Measurements from ENCODE around the gene PCGF5. TPM values are rescaled to one million over a fixed set of nuclear protein-coding genes. Genes with fewer than 3 reads are reported as not detected.

PCGF5 gene
- total and polyA plus RNA-seq, 12 donors = 22.6 to 145 (median 72.9) TPM

DNA sequence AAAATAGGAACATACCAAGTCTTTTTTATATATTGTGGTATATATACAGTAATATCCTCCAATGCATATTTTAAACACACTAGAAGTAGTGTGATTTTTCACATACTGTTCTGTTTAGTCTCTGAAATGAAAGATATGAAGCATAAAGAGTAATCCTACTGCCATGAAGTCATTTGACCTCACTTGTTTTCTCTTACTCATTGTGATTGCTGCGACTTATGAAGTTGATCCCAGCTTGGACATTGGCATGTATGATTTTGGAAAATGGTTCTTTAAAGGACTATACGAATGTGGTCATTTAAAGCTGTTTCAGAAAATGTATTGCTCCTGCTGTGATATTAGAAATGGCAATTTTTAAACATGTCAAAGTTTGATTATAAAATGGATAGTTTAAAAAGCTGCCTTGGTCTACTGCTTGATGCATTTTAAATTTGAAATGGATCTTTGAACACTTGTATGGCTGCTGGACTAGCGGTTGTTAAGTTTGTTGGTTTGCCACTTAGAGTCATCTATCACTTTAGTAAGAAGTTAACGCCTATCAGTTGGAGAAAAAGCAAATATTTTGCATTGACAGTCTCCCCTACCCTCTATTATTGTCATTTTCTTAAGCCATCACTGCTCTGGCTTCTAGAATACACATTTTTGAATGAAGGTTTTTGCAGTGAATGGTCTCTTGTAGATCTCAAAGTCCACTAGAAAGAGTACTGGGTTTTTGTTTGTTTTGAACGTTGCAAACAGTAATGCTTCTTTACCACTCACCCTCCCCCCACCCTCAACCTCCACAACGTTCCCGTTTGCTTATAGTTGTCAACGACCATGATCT is 881 bp upstream of the PCGF5 start:
- intact Hi-C loops (cut with DNase I) = loop anchor here in 1 of 2 donors (10.0 kb wide), 1 partner anchor 55 kb away; no protein-coding TSS in a partner anchor
- H3K4me3 ChIP-seq = peak overlapping the region in 1 of 4 donors; percentile 82
- TF ChIP-seq POLR2A (IDR thresholded peaks at IDR 0.05) = no peak
- TF ChIP-seq, protein P1, sequence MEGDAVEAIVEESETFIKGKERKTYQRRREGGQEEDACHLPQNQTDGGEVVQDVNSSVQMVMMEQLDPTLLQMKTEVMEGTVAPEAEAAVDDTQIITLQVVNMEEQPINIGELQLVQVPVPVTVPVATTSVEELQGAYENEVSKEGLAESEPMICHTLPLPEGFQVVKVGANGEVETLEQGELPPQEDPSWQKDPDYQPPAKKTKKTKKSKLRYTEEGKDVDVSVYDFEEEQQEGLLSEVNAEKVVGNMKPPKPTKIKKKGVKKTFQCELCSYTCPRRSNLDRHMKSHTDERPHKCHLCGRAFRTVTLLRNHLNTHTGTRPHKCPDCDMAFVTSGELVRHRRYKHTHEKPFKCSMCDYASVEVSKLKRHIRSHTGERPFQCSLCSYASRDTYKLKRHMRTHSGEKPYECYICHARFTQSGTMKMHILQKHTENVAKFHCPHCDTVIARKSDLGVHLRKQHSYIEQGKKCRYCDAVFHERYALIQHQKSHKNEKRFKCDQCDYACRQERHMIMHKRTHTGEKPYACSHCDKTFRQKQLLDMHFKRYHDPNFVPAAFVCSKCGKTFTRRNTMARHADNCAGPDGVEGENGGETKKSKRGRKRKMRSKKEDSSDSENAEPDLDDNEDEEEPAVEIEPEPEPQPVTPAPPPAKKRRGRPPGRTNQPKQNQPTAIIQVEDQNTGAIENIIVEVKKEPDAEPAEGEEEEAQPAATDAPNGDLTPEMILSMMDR (IDR thresholded peaks at IDR 0.05) = no peak
- no peak for DNase-seq
- H3K9me3 ChIP-seq (replicated peaks in 1 of 3) = no peaks in the 10 kb centered on the region
- H3K27ac ChIP-seq = peak overlapping the region in 3 of 5 donors; percentile 95 to 99 (median 98)
- no peaks in the 10 kb centered on the region for H3K27me3 ChIP-seq
- 35 to 37% (median 36%) methylated on average over 8 of the region's 8 CpGs for WGBS, 4 donors
- H3K36me3 ChIP-seq (replicated peaks in 1 of 2) = no peaks in the 10 kb centered on the region
- peaks cover 14 to 57% of the 10 kb centered on the region in 2 donors for H3K4me1 ChIP-seq (replicated peaks in 1 of 2)

DNA sequence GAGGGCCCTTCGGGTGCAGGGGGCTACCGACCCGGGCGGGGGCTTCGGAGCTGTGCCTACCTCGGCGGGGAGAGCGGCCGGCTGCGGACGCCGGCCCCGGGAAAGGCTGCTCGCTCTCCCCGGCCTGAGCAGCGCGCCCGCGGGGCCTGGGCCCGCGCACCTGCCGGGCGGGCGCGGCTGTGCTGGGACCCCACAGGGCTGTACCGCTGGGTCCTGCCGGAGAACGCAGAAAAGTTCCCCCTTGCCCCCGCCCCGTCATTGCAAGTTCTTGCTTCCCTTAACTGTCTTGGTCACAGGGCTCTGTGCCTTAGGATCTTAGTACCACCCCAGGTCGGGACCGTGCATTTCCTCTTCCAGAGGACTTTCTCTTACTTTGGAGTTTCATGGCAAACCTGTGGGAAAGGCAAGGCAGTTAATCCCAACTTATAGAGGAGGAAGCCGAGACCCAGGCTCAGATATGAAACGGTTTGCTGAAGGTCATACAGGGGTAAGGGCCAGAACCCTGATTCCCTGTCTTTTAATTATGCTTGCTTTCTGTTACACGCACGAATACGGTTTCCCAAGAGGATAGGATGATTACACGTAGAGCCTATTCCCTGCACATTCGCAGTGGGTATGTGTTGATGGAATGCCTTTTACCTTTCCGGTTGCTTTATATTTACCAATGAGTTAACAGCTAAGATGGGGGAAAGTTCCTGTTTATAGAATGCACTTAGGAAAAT is 652 bp downstream of the PCGF5 start:
- H3K27me3 ChIP-seq = no peaks in the 10 kb centered on the region
- no peaks in the 10 kb centered on the region for H3K36me3 ChIP-seq (replicated peaks in 1 of 2)
- peak in 6 of 7 donors; percentile 40 to 67 (median 46) for DNase-seq
- H3K9me3 ChIP-seq (replicated peaks in 1 of 3) = no peaks in the 10 kb centered on the region
- peaks cover 14 to 56% of the 10 kb centered on the region in 2 donors for H3K4me1 ChIP-seq (replicated peaks in 1 of 2)
- WGBS, 4 donors = 0 to 2% (median 1%) methylated on average over 10 to 40 of the region's 40 CpGs
- no peak for TF ChIP-seq POLR2A (IDR thresholded peaks at IDR 0.05)
- TF ChIP-seq, protein P1 (IDR thresholded peaks at IDR 0.05) = no peak
- H3K27ac ChIP-seq = peak overlapping the region; percentile 23 to 99 (median 95)
- peak overlapping the region; percentile 72 to 98 (median 84) for H3K4me3 ChIP-seq
- intact Hi-C loops (cut with DNase I) = loop anchor here in 1 of 2 donors (10.0 kb wide), 1 partner anchor 56 kb away; no protein-coding TSS in a partner anchor

DNA sequence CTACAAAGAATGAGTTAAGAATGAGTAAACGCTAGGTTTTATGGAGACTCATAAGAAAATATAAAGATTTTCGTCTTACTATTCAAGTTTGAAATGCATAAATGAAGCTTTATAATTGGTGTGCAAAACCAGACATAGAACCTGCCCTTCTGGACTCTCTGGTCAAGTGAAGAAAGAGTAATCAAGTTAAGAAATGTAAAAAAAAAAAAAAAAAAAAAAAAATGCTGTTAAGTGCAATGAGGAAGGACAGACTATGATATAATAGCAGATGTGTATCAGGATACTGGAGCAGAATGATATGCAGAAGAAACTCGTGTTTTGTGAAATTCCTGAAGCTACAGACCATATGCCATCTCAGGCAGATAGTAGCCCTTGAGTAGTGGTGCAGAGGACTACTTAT is 5.6 kb downstream of the PCGF5 start:
- DNase-seq = no peak
- no peaks in the 10 kb centered on the region for H3K27me3 ChIP-seq
- H3K4me3 ChIP-seq = no peak overlapping the region
- H3K36me3 ChIP-seq (replicated peaks in 1 of 2) = peaks cover 0 to 8% of the 10 kb centered on the region in 2 donors
- 84 to 91% (median 88%) methylated on average over 3 of the region's 3 CpGs for WGBS, 4 donors
- no peak overlapping the region for H3K27ac ChIP-seq
- TF ChIP-seq POLR2A (IDR thresholded peaks at IDR 0.05) = no peak
- TF ChIP-seq, protein P1 (IDR thresholded peaks at IDR 0.05) = no peak
- intact Hi-C loops (cut with DNase I) = loop anchor here in 1 of 2 donors (10.0 kb wide), 1 partner anchor 61 kb away; no protein-coding TSS in a partner anchor
- H3K9me3 ChIP-seq (replicated peaks in 1 of 3) = no peaks in the 10 kb centered on the region
- peaks cover 8 to 53% of the 10 kb centered on the region in 2 donors for H3K4me1 ChIP-seq (replicated peaks in 1 of 2)

DNA sequence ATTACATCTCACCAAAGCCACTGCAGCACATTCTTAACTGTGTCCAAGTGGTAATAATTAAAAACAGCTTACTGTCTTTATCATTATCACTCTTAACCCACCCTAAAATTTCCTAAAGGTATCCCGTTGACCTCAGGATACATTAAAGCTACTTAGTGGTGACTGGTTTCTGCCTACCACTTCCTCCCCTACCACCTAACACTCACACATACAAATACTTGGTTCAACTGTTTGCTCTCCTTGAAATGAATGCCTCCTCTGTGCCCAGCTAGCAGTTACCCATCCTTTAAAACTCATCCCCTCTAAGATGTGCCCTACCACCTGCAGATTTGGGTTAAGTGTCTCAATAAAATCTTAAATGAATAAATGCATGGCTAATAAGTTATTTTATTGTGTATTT is 7.1 kb downstream of the PCGF5 start:
- TF ChIP-seq POLR2A (IDR thresholded peaks at IDR 0.05) = no peak
- TF ChIP-seq, protein P1 (IDR thresholded peaks at IDR 0.05) = no peak
- Histone ChIP-seq H3K4me3 (no peak overlapping the region), H3K27ac (no peak overlapping the region), H3K4me1 (replicated peaks in 1 of 2) (peaks cover 0 to 40% of the 10 kb centered on the region in 2 donors), H3K36me3 (replicated peaks in 1 of 2) (peaks cover 0 to 8% of the 10 kb centered on the region in 2 donors), H3K9me3 (replicated peaks in 1 of 3) (no peaks in the 10 kb centered on the region), H3K27me3 (no peaks in the 10 kb centered on the region)
- intact Hi-C loops (cut with DNase I) = loop anchor here in 1 of 2 donors (10.0 kb wide), 1 partner anchor 63 kb away; no protein-coding TSS in a partner anchor
- no peak for DNase-seq
- WGBS, 4 donors = 59 to 79% (median 72%) methylated on average over 1 of the region's 1 CpG

Measured in adrenal gland (tissue), 12 donors.